Hematopoietic multipotent progenitor cell (in vitro differentiated cells): ENCODE results near the gene FOLR1. TPM values are rescaled to one million over a fixed set of nuclear protein-coding genes. Genes with fewer than 3 reads are reported as not detected.

Experiments
- DNase-seq, 3 donors: peaks; one replicate each; pipeline ENCODE4 v3.0.0-alpha.2; 2011 to 2015; ENCODE audit warnings: low read depth in 2 of 3, low spot score in 2 of 3
- total RNA-seq: library from RNA; depleted of rRNA; stranded (reverse); fragments of >200 nt; gene quantifications from one replicate; pipeline ENCODE4 v1.2.3, GENCODE V29; 2012

Gene FOLR1
- total RNA-seq, 1 donor: not detected

- no peak for DNase-seq
Observed at GRCh38 chr11:72245263-72245816, 53.4 kb downstream of the FOLR1 start.

Other genes starting within 250 kb of the FOLR1 start
- 2.2 TPM for gene IL18BP, start 193.2 kb upstream of the FOLR1 start, total RNA-seq
- 233 TPM for gene NUMA1, start 111.6 kb upstream of the FOLR1 start, total RNA-seq
- 2.7 TPM for gene LRRC51, start 111.3 kb upstream of the FOLR1 start, total RNA-seq
- 259 TPM for gene LAMTOR1, start 88.8 kb upstream of the FOLR1 start, total RNA-seq
- gene TOMT, start 86.2 kb upstream of the FOLR1 start, total RNA-seq: not detected
- 24.5 TPM for gene ANAPC15, start 79.4 kb upstream of the FOLR1 start, total RNA-seq
- not detected for gene FOLR3, start 56.4 kb upstream of the FOLR1 start, total RNA-seq
- gene FOLR2, start 24.7 kb downstream of the FOLR1 start, total RNA-seq: under 0.01 TPM
- 80.0 TPM for gene INPPL1, start 32.6 kb downstream of the FOLR1 start, total RNA-seq
- not detected for gene PHOX2A, start 52.0 kb downstream of the FOLR1 start, total RNA-seq
- 36.9 TPM for gene CLPB, start 242.4 kb downstream of the FOLR1 start, total RNA-seq